Fibroblast of lung (primary cell): ENCODE measurements around the gene TNNT3. TPM values are rescaled to one million over a fixed set of nuclear protein-coding genes. Genes with fewer than 3 reads are reported as not detected.

ENCODE experiments used
- DNase-seq, 2 donors: peaks; one replicate each; pipeline versions ENCODE4 v3.0.0 to v3.0.0-alpha.2; 2010; ENCODE audit warnings: low read depth in 2 of 2
- H2AFZ ChIP-seq: 2 replicates; pipeline ENCODE4 v1.5.1; 2012; ENCODE audit warnings: low read length, control low read depth, inconsistent platforms
- H3K27ac ChIP-seq: 2 replicates; pipeline ENCODE4 v1.5.1; 2011; ENCODE audit warnings: low read length, control low read depth; ENCODE audit not compliant: insufficient read depth
- H3K27me3 ChIP-seq: 2 replicates; pipeline ENCODE4 v1.5.1; 2011; ENCODE audit warnings: mild to moderate bottlenecking, low read length; ENCODE audit not compliant: control insufficient read depth, insufficient read depth
- H3K36me3 ChIP-seq: 2 replicates; pipeline ENCODE4 v1.5.1; 2011; ENCODE audit warnings: low read length; ENCODE audit not compliant: control insufficient read depth, insufficient read depth
- H3K4me1 ChIP-seq: 2 replicates; pipeline ENCODE4 v1.5.1; 2011; ENCODE audit warnings: low read length; ENCODE audit not compliant: control insufficient read depth, insufficient read depth; ENCODE audit errors: extremely low read depth
- H3K4me2 ChIP-seq: 2 replicates; pipeline ENCODE4 v1.5.1; 2011; ENCODE audit warnings: low read length, control low read depth; ENCODE audit not compliant: insufficient read depth; ENCODE audit errors: extremely low read depth
- H3K4me3 ChIP-seq, 4 experiments: fragments of 200-600 bp in 1 of 4; sonication (generic) in 1 of 4; replicated peaks in 1 of 4; 2 replicates each; pipeline ENCODE4 v1.5.1; 2011 to 2016; ENCODE audit warnings: low read length in 4 of 4, low read depth in 3 of 4, mild to moderate bottlenecking in 3 of 4, control low read depth in 2 of 4, inconsistent platforms in 1 of 4, mixed read lengths in 1 of 4; ENCODE audit not compliant: insufficient read depth in 1 of 4; ENCODE audit errors: control extremely low read depth in 1 of 4
- H3K79me2 ChIP-seq: 2 replicates; pipeline ENCODE4 v1.5.1; 2012; ENCODE audit warnings: mild to moderate bottlenecking, low read length, inconsistent platforms; ENCODE audit not compliant: control insufficient read depth, insufficient read depth
- H3K9ac ChIP-seq: 2 replicates; pipeline ENCODE4 v1.5.1; 2011; ENCODE audit warnings: mild to moderate bottlenecking, low read length, control low read depth; ENCODE audit not compliant: insufficient read depth
- H3K9me3 ChIP-seq: 2 replicates; pipeline ENCODE4 v1.5.1; 2012; ENCODE audit warnings: low read depth, low read length; ENCODE audit not compliant: control insufficient read depth, insufficient read depth
- H4K20me1 ChIP-seq: 2 replicates; pipeline ENCODE4 v1.5.1; 2011; ENCODE audit warnings: low read length; ENCODE audit not compliant: control insufficient read depth, insufficient read depth; ENCODE audit errors: extremely low read depth
- CTCF ChIP-seq, 2 donors: IDR thresholded peaks in 1 of 2; conservative IDR thresholded peaks in 1 of 2; 1 replicate in 1 of 2; 2 replicates in 1 of 2; pipeline ENCODE4 v1.5.1; 2011 to 2012; ENCODE audit warnings: low read length in 2 of 2, control low read depth in 1 of 2, inconsistent platforms in 1 of 2, low read depth in 1 of 2, mild to moderate bottlenecking in 1 of 2
- EZH2 ChIP-seq: IDR thresholded peaks from 2 replicates; pipeline ENCODE4 v1.5.1; 2012; ENCODE audit warnings: low read length, control low read depth, mild to moderate bottlenecking; ENCODE audit errors: missing control alignments
- polyA plus RNA-seq, 2 donors: library from polyadenylated mRNA; depleted of rRNA in 1 of 2; stranded (reverse) in 1 of 2; unstranded in 1 of 2; fragments of >200 nt; gene quantifications; 2 replicates each; pipeline ENCODE4 v1.2.1, GENCODE V29; 2011 to 2012; ENCODE audit warnings: missing spikeins in 1 of 2
- total RNA-seq: library from RNA; depleted of rRNA; stranded (reverse); fragments of >200 nt; gene quantifications from 2 replicates; pipeline ENCODE4 v1.2.1, GENCODE V29; 2014

Gene TNNT3
- total and polyA plus RNA-seq, 2 donors (not counting 1 experiment from before 2014, with no cell fraction given) = not detected

GRCh38 chr11:1896468-1896867 is 23.0 kb upstream of the TNNT3 start:
- no peaks in the 10 kb centered on the region for H4K20me1 ChIP-seq
- no peaks in the 10 kb centered on the region for H3K79me2 ChIP-seq
- H3K4me3 ChIP-seq = no peak overlapping the region
- H3K9ac ChIP-seq = no peak overlapping the region
- H3K27me3 ChIP-seq = peaks cover 6% of the 10 kb centered on the region
- no peak overlapping the region for H2AFZ ChIP-seq
- H3K27ac ChIP-seq = no peak overlapping the region
- TF ChIP-seq CTCF (conservative IDR thresholded peaks at IDR 0.05 in 1 of 2, IDR thresholded peaks at IDR 0.05 in 1 of 2; ENCODE audit: low read depth in 1 of 2, low read length in 2 of 2) = no peak
- TF ChIP-seq EZH2 = no peak
- no peak overlapping the region for H3K4me2 ChIP-seq
- no peaks in the 10 kb centered on the region for H3K36me3 ChIP-seq
- no peaks in the 10 kb centered on the region for H3K9me3 ChIP-seq
- no peaks in the 10 kb centered on the region for H3K4me1 ChIP-seq
- no peak for DNase-seq

GRCh38 chr11:1896923-1897322 is 22.6 kb upstream of the TNNT3 start:
- Histone ChIP-seq H3K4me3 (no peak overlapping the region), H3K79me2 (no peaks in the 10 kb centered on the region), H3K27ac (no peak overlapping the region), H3K36me3 (no peaks in the 10 kb centered on the region), H2AFZ (no peak overlapping the region), H3K4me2 (no peak overlapping the region), H3K9me3 (no peaks in the 10 kb centered on the region), H3K27me3 (peaks cover 6% of the 10 kb centered on the region), H3K9ac (no peak overlapping the region), H4K20me1 (no peaks in the 10 kb centered on the region), H3K4me1 (no peaks in the 10 kb centered on the region)
- DNase-seq = no peak
- TF ChIP-seq EZH2 (no peak), CTCF (conservative IDR thresholded peaks at IDR 0.05 in 1 of 2, IDR thresholded peaks at IDR 0.05 in 1 of 2; ENCODE audit: low read depth in 1 of 2, low read length in 2 of 2) (no peak)

GRCh38 chr11:1899090-1899489 is 20.4 kb upstream of the TNNT3 start:
- Histone ChIP-seq H3K9ac (no peak overlapping the region), H3K4me3 (no peak overlapping the region), H3K27ac (no peak overlapping the region), H4K20me1 (no peaks in the 10 kb centered on the region), H3K9me3 (no peaks in the 10 kb centered on the region), H3K4me1 (no peaks in the 10 kb centered on the region), H3K4me2 (no peak overlapping the region), H2AFZ (no peak overlapping the region), H3K79me2 (no peaks in the 10 kb centered on the region), H3K27me3 (peaks cover 6% of the 10 kb centered on the region), H3K36me3 (no peaks in the 10 kb centered on the region)
- no peak for DNase-seq
- TF ChIP-seq CTCF (conservative IDR thresholded peaks at IDR 0.05 in 1 of 2, IDR thresholded peaks at IDR 0.05 in 1 of 2; ENCODE audit: low read depth in 1 of 2, low read length in 2 of 2) (no peak), EZH2 (no peak)
